ENCODE measurements around the gene DHRS7B. TPM values are rescaled to one million over a fixed set of nuclear protein-coding genes. Genes with fewer than 3 reads are reported as not detected.

Gene DHRS7B
- total RNA-seq, 1 donor from 2014 or later = 11.8 TPM

- CTCF ChIA-PET = interaction anchor here (0.6 kb wide), 1 partner anchor 208 kb away, joined by 3 read pairs; no protein-coding TSS in a partner anchor
- Mint-ChIP-seq H3K4me1 (peaks cover under 1% of the 10 kb centered on the region), H3K9me3 (no peaks in the 10 kb centered on the region), H3K36me3 (ENCODE audit: low read depth) (no peaks in the 10 kb centered on the region), H3K27me3 (no peaks in the 10 kb centered on the region), H3K4me3 (no peak overlapping the region), H3K27ac (no peak overlapping the region)
- DNase-seq = no peak
- intact Hi-C loops (cut with micrococcal nuclease) = no loop called here
- no peak for ATAC-seq (ENCODE audit: low read depth)
- TF ChIP-seq CTCF (IDR thresholded peaks at IDR 0.05) = no peak
- POLR2A ChIA-PET = no interaction called here
These were observed 35.6 kb downstream of the DHRS7B start for GRCh38 chr17:21162394-21162775.

GRCh38 chr17:21163101-21163500, 36.3 kb downstream of the DHRS7B start:
- Mint-ChIP-seq H3K36me3 (ENCODE audit: low read depth) (no peaks in the 10 kb centered on the region), H3K27ac (no peak overlapping the region), H3K9me3 (no peaks in the 10 kb centered on the region), H3K4me3 (no peak overlapping the region), H3K4me1 (no peaks in the 10 kb centered on the region), H3K27me3 (no peaks in the 10 kb centered on the region)
- no peak for DNase-seq
- no peak for TF ChIP-seq CTCF (IDR thresholded peaks at IDR 0.05)
- ChIA-PET CTCF (interaction anchor here (0.6 kb wide), 1 partner anchor 207 kb away, joined by 3 read pairs; no protein-coding TSS in a partner anchor), POLR2A (no interaction called here)
- ATAC-seq (ENCODE audit: low read depth) = no peak
- intact Hi-C loops (cut with micrococcal nuclease) = no loop called here

- no peak for DNase-seq
- POLR2A ChIA-PET = no interaction called here
- H3K4me1 Mint-ChIP-seq = no peaks in the 10 kb centered on the region
- H3K36me3 Mint-ChIP-seq (ENCODE audit: low read depth) = no peaks in the 10 kb centered on the region
- no peaks in the 10 kb centered on the region for H3K27me3 Mint-ChIP-seq
- no peak overlapping the region for H3K4me3 Mint-ChIP-seq
- no peaks in the 10 kb centered on the region for H3K9me3 Mint-ChIP-seq
- H3K27ac Mint-ChIP-seq = no peak overlapping the region
- ATAC-seq (ENCODE audit: low read depth) = no peak
- no peak for TF ChIP-seq CTCF (IDR thresholded peaks at IDR 0.05)
- CTCF ChIA-PET = no interaction called here
- intact Hi-C loops (cut with micrococcal nuclease) = no loop called here
These were observed 37.5 kb downstream of the DHRS7B start for GRCh38 chr17:21164216-21164615.

- H3K36me3 Mint-ChIP-seq (ENCODE audit: low read depth) = no peaks in the 10 kb centered on the region
- intact Hi-C loops (cut with micrococcal nuclease) = no loop called here
- no peak overlapping the region for H3K27ac Mint-ChIP-seq
- no peaks in the 10 kb centered on the region for H3K27me3 Mint-ChIP-seq
- DNase-seq = no peak
- H3K9me3 Mint-ChIP-seq = no peaks in the 10 kb centered on the region
- no peak for ATAC-seq (ENCODE audit: low read depth)
- H3K4me3 Mint-ChIP-seq = no peak overlapping the region
- POLR2A ChIA-PET = no interaction called here
- no peak for TF ChIP-seq CTCF (IDR thresholded peaks at IDR 0.05)
- CTCF ChIA-PET = no interaction called here
- H3K4me1 Mint-ChIP-seq = no peaks in the 10 kb centered on the region
These were observed 37.9 kb downstream of the DHRS7B start for GRCh38 chr17:21164620-21165019.

- no peak overlapping the region for H3K27ac Mint-ChIP-seq
- intact Hi-C loops (cut with micrococcal nuclease) = no loop called here
- H3K4me3 Mint-ChIP-seq = no peak overlapping the region
- ATAC-seq (ENCODE audit: low read depth) (no peak), DNase-seq (no peak)
- H3K36me3 Mint-ChIP-seq (ENCODE audit: low read depth) = no peaks in the 10 kb centered on the region
- ChIA-PET CTCF (no interaction called here), POLR2A (no interaction called here)
- peaks cover 7% of the 10 kb centered on the region for H3K4me1 Mint-ChIP-seq
- no peak for TF ChIP-seq CTCF (IDR thresholded peaks at IDR 0.05)
- H3K9me3 Mint-ChIP-seq = no peaks in the 10 kb centered on the region
- no peaks in the 10 kb centered on the region for H3K27me3 Mint-ChIP-seq
These were observed 39.3 kb downstream of the DHRS7B start for GRCh38 chr17:21165922-21166594.
